WTC11 (cell line): ENCODE results near the gene ATP8B4. TPM values are rescaled to one million over a fixed set of nuclear protein-coding genes. Genes with fewer than 3 reads are reported as not detected.
"Not testable (repeated sequence)": the region's sequence is repeated elsewhere in the genome, so short reads cannot be mapped to it uniquely, and the experiment has no call there.

Source experiments
- ATAC-seq: fragments of 200-7000 bp; cut with Tn5 transposase; 2 replicates; pipeline ENCODE4 v1.10.0; 2021; ENCODE audit warnings: mild to moderate bottlenecking, moderate library complexity
- CTCF ChIA-PET: fragments of 300-600 bp; sonication (Branson Sonifier 250); formaldehyde crosslinking; loops from one replicate; lab custom pipeline; 2021; ENCODE audit warnings: antibody characterized with exemption; lab: Charles Lee
- POLR2A ChIA-PET: fragments of 350-600 bp; sonication (Branson Sonifier 250); formaldehyde crosslinking; loops from one replicate; lab custom pipeline; 2021; ENCODE audit warnings: antibody characterized with exemption; lab: Charles Lee
- DNase-seq: peaks from one replicate; pipeline ENCODE4 v3.0.0; 2021; ENCODE audit warnings: low spot score
- H3K27ac Mint-ChIP-seq: 2 replicates; pipeline ENCODE4 v1.8.0; 2021; ENCODE audit warnings: mixed read lengths
- H3K27me3 Mint-ChIP-seq: 2 replicates; pipeline ENCODE4 v1.8.0; 2021; ENCODE audit warnings: low read depth, mild to moderate bottlenecking, moderate library complexity, mixed read lengths
- H3K36me3 Mint-ChIP-seq: 2 replicates; pipeline ENCODE4 v1.8.0; 2021; ENCODE audit warnings: mixed read lengths
- H3K4me1 Mint-ChIP-seq: 2 replicates; pipeline ENCODE4 v1.8.0; 2022; ENCODE audit warnings: mixed read lengths
- H3K4me3 Mint-ChIP-seq: 2 replicates; pipeline ENCODE4 v1.8.0; 2021; ENCODE audit warnings: mild to moderate bottlenecking, moderate library complexity, mixed read lengths
- H3K9me3 Mint-ChIP-seq: 2 replicates; pipeline ENCODE4 v1.8.0; 2021; ENCODE audit warnings: mixed read lengths
- CREB1 ChIP-seq: sonication (generic); formaldehyde crosslinking; IDR thresholded peaks from 2 replicates; pipeline ENCODE4 v1.8.0; 2023; ENCODE audit warnings: mild to moderate bottlenecking, missing genetic modification reagents
- E2F4 ChIP-seq: sonication (generic); formaldehyde crosslinking; IDR thresholded peaks from 2 replicates; pipeline ENCODE4 v1.8.1; 2022; ENCODE audit warnings: low read depth, mild to moderate bottlenecking, moderate library complexity, missing genetic modification reagents, borderline replicate concordance
- EMX1 ChIP-seq: fragments of 250-450 bp; sonication (Bioruptor Pico); IDR thresholded peaks from 2 replicates; pipeline ENCODE4 v1.8.0; 2021; ENCODE audit warnings: mild to moderate bottlenecking
- ESRRA ChIP-seq: sonication (generic); formaldehyde crosslinking; IDR thresholded peaks from 2 replicates; pipeline ENCODE4 v1.8.1; 2022; ENCODE audit warnings: mild to moderate bottlenecking, missing genetic modification reagents, borderline replicate concordance
- FOXJ3 ChIP-seq: sonication (generic); formaldehyde crosslinking; IDR thresholded peaks from 2 replicates; pipeline ENCODE4 v1.9.0; 2021; ENCODE audit warnings: missing genetic modification reagents, mild to moderate bottlenecking, borderline replicate concordance
- JAZF1 ChIP-seq: fragments of 250-450 bp; sonication (Bioruptor Pico); IDR thresholded peaks from 2 replicates; pipeline ENCODE4 v1.9.0; 2021; ENCODE audit warnings: moderate library complexity, mild to moderate bottlenecking, inconsistent platforms
- MXD4 ChIP-seq: fragments of 250-450 bp; sonication (Bioruptor Pico); IDR thresholded peaks from 2 replicates; pipeline ENCODE4 v1.8.0; 2021; ENCODE audit warnings: mild to moderate bottlenecking, moderate library complexity, borderline replicate concordance
- MYBL2 ChIP-seq: sonication (generic); formaldehyde crosslinking; IDR thresholded peaks from 2 replicates; pipeline ENCODE4 v1.8.1; 2023; ENCODE audit warnings: mild to moderate bottlenecking, moderate library complexity, missing genetic modification reagents
- NFE2L1 ChIP-seq: sonication (generic); formaldehyde crosslinking; IDR thresholded peaks from 2 replicates; pipeline ENCODE4 v1.8.1; 2023; ENCODE audit warnings: missing genetic modification reagents
- OVOL2 ChIP-seq: fragments of 250-450 bp; sonication (Bioruptor Pico); IDR thresholded peaks from 2 replicates; pipeline ENCODE4 v1.9.0; 2021; ENCODE audit warnings: mild to moderate bottlenecking, borderline replicate concordance
- PRRX2 ChIP-seq: fragments of 250-450 bp; sonication (Bioruptor Pico); IDR thresholded peaks from 2 replicates; pipeline ENCODE4 v1.8.0; 2021; ENCODE audit warnings: mild to moderate bottlenecking
- SMAD3 ChIP-seq: sonication (generic); formaldehyde crosslinking; IDR thresholded peaks from 2 replicates; pipeline ENCODE4 v1.8.0; 2022; ENCODE audit warnings: missing genetic modification reagents, mild to moderate bottlenecking, borderline replicate concordance
- SMAD4 ChIP-seq: sonication (generic); formaldehyde crosslinking; IDR thresholded peaks from 2 replicates; pipeline ENCODE4 v1.8.0; 2022; ENCODE audit warnings: mild to moderate bottlenecking, missing genetic modification reagents
- TEAD4 ChIP-seq: sonication (generic); formaldehyde crosslinking; IDR thresholded peaks from 2 replicates; pipeline ENCODE4 v1.8.0; 2022; ENCODE audit warnings: mild to moderate bottlenecking, missing genetic modification reagents
- ZNF263 ChIP-seq: sonication (generic); formaldehyde crosslinking; IDR thresholded peaks from 2 replicates; pipeline ENCODE4 v1.8.1; 2022; ENCODE audit warnings: low read depth, mild to moderate bottlenecking, moderate library complexity, missing genetic modification reagents
- ZNF671 ChIP-seq: fragments of 250-450 bp; sonication (Bioruptor Pico); IDR thresholded peaks from 2 replicates; pipeline ENCODE4 v1.8.0; 2021; ENCODE audit warnings: mild to moderate bottlenecking
- total RNA-seq: library from RNA; stranded (reverse); gene quantifications from 3 replicates; pipeline ENCODE4 v1.2.3, GENCODE V29; 2021
- TF ChIP-seq, protein P1 (sequence below): sonication (generic); formaldehyde crosslinking; IDR thresholded peaks from 2 replicates; pipeline ENCODE4 v1.8.0; 2022; ENCODE audit warnings: mild to moderate bottlenecking, missing genetic modification reagents
- TF ChIP-seq, protein P2 (sequence below): fragments of 250-450 bp; sonication (Bioruptor Pico); IDR thresholded peaks from 2 replicates; pipeline ENCODE4 v1.9.0; 2021; ENCODE audit warnings: mild to moderate bottlenecking
- TF ChIP-seq, protein P3 (sequence below): sonication (generic); formaldehyde crosslinking; IDR thresholded peaks from 2 replicates; pipeline ENCODE4 v1.8.1; 2022; ENCODE audit warnings: mild to moderate bottlenecking, missing genetic modification reagents, moderate library complexity, borderline replicate concordance

ATP8B4 gene
- total RNA-seq, 1 experiment from 2014 or later, result 0.37 TPM

- no peak overlapping the region for H3K4me3 Mint-ChIP-seq
- CTCF ChIA-PET, result no interaction called here
These were observed 44.1 kb upstream of the ATP8B4 start for GRCh38 chr15:50162969-50163718.

GRCh38 chr15:50158236-50158635 is 39.2 kb upstream of the ATP8B4 start:
- H3K4me1 Mint-ChIP-seq, H3K27me3 Mint-ChIP-seq, DNase-seq, ATAC-seq, H3K27ac Mint-ChIP-seq, POLR2A ChIA-PET, H3K4me3 Mint-ChIP-seq: not testable (repeated sequence)
- CTCF ChIA-PET, result interaction anchor here (1.4 kb wide), 1 partner anchor 10 kb away, joined by 3 read pairs; no protein-coding TSS in a partner anchor
- H3K9me3 Mint-ChIP-seq, result peaks cover 54% of the 10 kb centered on the region
- peaks cover 25% of the 10 kb centered on the region for H3K36me3 Mint-ChIP-seq

More at GRCh38 chr15:50162969-50163718, 44.1 kb upstream of the ATP8B4 start:
- H3K9me3 Mint-ChIP-seq, result peaks cover 38% of the 10 kb centered on the region
- no peak overlapping the region for H3K27ac Mint-ChIP-seq
- peaks cover 12% of the 10 kb centered on the region for H3K36me3 Mint-ChIP-seq
- DNase-seq (no peak), ATAC-seq (no peak)
- peaks cover under 1% of the 10 kb centered on the region; the same call in 1 of the 2 replicates for H3K4me1 Mint-ChIP-seq
- TF ChIP-seq ZNF263 (CRISPR knock-in tag) (no peak), OVOL2 (no peak)
- peaks cover 3% of the 10 kb centered on the region; the same call in 1 of the 2 replicates for H3K27me3 Mint-ChIP-seq
- POLR2A ChIA-PET, result no interaction called here

- DNase-seq (no peak), ATAC-seq (peak; percentile 42; the same call in 1 of the 2 replicates)
- Mint-ChIP-seq H3K9me3 (peaks cover 8% of the 10 kb centered on the region), H3K27ac (no peak overlapping the region), H3K4me1 (no peaks in the 10 kb centered on the region), H3K4me3 (no peak overlapping the region), H3K36me3 (no peaks in the 10 kb centered on the region), H3K27me3 (no peaks in the 10 kb centered on the region)
- TF ChIP-seq, protein P1, sequence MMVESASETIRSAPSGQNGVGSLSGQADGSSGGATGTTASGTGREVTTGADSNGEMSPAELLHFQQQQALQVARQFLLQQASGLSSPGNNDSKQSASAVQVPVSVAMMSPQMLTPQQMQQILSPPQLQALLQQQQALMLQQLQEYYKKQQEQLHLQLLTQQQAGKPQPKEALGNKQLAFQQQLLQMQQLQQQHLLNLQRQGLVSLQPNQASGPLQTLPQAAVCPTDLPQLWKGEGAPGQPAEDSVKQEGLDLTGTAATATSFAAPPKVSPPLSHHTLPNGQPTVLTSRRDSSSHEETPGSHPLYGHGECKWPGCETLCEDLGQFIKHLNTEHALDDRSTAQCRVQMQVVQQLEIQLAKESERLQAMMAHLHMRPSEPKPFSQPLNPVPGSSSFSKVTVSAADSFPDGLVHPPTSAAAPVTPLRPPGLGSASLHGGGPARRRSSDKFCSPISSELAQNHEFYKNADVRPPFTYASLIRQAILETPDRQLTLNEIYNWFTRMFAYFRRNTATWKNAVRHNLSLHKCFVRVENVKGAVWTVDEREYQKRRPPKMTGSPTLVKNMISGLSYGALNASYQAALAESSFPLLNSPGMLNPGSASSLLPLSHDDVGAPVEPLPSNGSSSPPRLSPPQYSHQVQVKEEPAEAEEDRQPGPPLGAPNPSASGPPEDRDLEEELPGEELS, result no peak
- TF ChIP-seq TEAD4 (CRISPR knock-in tag) (no peak), E2F4 (CRISPR knock-in tag) (no peak), MYBL2 (no peak), MXD4 (no peak)
- CTCF ChIA-PET, result interaction anchor here (0.6 to 2.1 kb wide), 5 partner anchors 30 to 724 kb away, joined by 3 to 20 read pairs (median 4); no protein-coding TSS in a partner anchor
- POLR2A ChIA-PET, result no interaction called here
These were observed 32.4 kb upstream of the ATP8B4 start for GRCh38 chr15:50151476-50151875.

DNA sequence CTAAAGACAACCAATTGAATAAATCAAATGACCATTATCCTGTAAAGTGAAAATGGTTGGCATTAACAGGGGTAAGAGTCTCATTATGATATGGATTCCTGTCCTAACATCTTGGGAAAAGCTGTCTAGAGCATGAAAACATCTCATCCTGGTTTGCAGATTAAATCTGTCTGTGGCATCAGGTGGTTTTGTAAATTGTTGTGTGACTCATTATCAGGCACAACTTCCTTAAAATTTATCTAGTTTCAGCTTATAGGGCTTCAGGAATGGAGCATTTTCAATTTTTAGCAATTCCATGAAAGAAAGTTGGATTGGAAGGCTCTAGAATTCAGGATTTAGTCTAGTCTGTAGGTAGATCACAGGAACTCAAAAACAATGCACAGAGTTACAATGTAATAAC is 31.8 kb upstream of the ATP8B4 start:
- Mint-ChIP-seq H3K4me3 (no peak overlapping the region), H3K27me3 (no peaks in the 10 kb centered on the region), H3K27ac (no peak overlapping the region), H3K9me3 (peaks cover 3% of the 10 kb centered on the region; the same call in 1 of the 2 replicates), H3K36me3 (no peaks in the 10 kb centered on the region), H3K4me1 (no peaks in the 10 kb centered on the region)
- ChIA-PET CTCF (interaction anchor here (0.6 to 2.1 kb wide), 5 partner anchors 30 to 723 kb away, joined by 3 to 20 read pairs (median 4); no protein-coding TSS in a partner anchor), POLR2A (no interaction called here)
- ATAC-seq (no peak), DNase-seq (no peak)
- TF ChIP-seq PRRX2 (CRISPR knock-in tag) (no peak), SMAD3 (no peak), CREB1 (CRISPR knock-in tag) (no peak), JAZF1 (CRISPR knock-in tag) (no peak), ZNF671 (no peak), SMAD4 (CRISPR knock-in tag) (no peak)

DNA sequence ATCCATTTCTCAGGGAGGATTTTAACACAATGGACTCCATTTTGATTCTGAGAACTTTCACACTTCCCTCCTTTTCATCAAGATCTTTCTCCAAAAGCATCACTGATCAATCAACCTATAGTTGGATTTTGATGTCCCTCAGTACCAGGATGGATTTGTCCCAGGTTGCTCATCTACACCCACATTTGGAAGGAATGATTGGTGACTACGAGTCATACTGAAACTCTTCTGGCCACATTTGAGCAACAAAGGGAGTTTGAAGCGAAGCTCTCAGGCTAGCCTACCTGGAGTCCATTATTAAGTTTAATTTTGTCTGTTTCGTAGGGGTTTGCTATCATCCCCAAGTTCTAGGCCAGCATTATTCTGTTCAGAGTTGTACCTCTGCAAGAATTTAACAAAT is 31.3 kb upstream of the ATP8B4 start:
- no peak overlapping the region for H3K27ac Mint-ChIP-seq
- DNase-seq, result no peak
- POLR2A ChIA-PET, result no interaction called here
- CTCF ChIA-PET, result interaction anchor here (1.2 to 2.1 kb wide), 2 partner anchors 31 to 165 kb away, joined by 4 to 20 read pairs; no protein-coding TSS in a partner anchor
- no peak overlapping the region for H3K4me3 Mint-ChIP-seq
- H3K4me1 Mint-ChIP-seq, result no peaks in the 10 kb centered on the region
- no peaks in the 10 kb centered on the region for H3K9me3 Mint-ChIP-seq
- H3K27me3 Mint-ChIP-seq, result no peaks in the 10 kb centered on the region
- ATAC-seq, result no peak
- no peaks in the 10 kb centered on the region for H3K36me3 Mint-ChIP-seq
- no peak for TF ChIP-seq JAZF1 (CRISPR knock-in tag)
- TF ChIP-seq NFE2L1 (CRISPR knock-in tag), result no peak
- TF ChIP-seq ZNF671, result no peak
- TF ChIP-seq, protein P2, sequence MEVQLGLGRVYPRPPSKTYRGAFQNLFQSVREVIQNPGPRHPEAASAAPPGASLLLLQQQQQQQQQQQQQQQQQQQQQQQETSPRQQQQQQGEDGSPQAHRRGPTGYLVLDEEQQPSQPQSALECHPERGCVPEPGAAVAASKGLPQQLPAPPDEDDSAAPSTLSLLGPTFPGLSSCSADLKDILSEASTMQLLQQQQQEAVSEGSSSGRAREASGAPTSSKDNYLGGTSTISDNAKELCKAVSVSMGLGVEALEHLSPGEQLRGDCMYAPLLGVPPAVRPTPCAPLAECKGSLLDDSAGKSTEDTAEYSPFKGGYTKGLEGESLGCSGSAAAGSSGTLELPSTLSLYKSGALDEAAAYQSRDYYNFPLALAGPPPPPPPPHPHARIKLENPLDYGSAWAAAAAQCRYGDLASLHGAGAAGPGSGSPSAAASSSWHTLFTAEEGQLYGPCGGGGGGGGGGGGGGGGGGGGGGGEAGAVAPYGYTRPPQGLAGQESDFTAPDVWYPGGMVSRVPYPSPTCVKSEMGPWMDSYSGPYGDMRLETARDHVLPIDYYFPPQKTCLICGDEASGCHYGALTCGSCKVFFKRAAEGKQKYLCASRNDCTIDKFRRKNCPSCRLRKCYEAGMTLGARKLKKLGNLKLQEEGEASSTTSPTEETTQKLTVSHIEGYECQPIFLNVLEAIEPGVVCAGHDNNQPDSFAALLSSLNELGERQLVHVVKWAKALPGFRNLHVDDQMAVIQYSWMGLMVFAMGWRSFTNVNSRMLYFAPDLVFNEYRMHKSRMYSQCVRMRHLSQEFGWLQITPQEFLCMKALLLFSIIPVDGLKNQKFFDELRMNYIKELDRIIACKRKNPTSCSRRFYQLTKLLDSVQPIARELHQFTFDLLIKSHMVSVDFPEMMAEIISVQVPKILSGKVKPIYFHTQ (CRISPR knock-in tag), result no peak
- TF ChIP-seq EMX1 (CRISPR knock-in tag), result no peak
- TF ChIP-seq, protein P3, sequence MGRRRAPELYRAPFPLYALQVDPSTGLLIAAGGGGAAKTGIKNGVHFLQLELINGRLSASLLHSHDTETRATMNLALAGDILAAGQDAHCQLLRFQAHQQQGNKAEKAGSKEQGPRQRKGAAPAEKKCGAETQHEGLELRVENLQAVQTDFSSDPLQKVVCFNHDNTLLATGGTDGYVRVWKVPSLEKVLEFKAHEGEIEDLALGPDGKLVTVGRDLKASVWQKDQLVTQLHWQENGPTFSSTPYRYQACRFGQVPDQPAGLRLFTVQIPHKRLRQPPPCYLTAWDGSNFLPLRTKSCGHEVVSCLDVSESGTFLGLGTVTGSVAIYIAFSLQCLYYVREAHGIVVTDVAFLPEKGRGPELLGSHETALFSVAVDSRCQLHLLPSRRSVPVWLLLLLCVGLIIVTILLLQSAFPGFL (CRISPR knock-in tag), result no peak
- no peak for TF ChIP-seq FOXJ3 (CRISPR knock-in tag)
- no peak for TF ChIP-seq CREB1 (CRISPR knock-in tag)
- no peak for TF ChIP-seq ESRRA (CRISPR knock-in tag)
